ENCODE measurements around the gene CEP20.

CEP20 gene

GRCh38 chr16:15830832-15831451, 57.5 kb downstream of the CEP20 start:
- no peak for DNase-seq (ENCODE audit: low read depth)

- DNase-seq (ENCODE audit: low read depth) = no peak
Measured at GRCh38 chr16:15829460-15829859, 58.9 kb downstream of the CEP20 start.

- DNase-seq (ENCODE audit: low read depth) = no peak
Measured at GRCh38 chr16:15827709-15828343, 60.6 kb downstream of the CEP20 start.

- DNase-seq (ENCODE audit: low read depth) = no peak
Measured at GRCh38 chr16:15827299-15827698, 61.1 kb downstream of the CEP20 start.

GRCh38 chr16:15825750-15826305, 62.6 kb downstream of the CEP20 start:
- DNase-seq (ENCODE audit: low read depth) = no peak

- no peak for DNase-seq (ENCODE audit: low read depth)
Measured at GRCh38 chr16:15822957-15823356, 65.4 kb downstream of the CEP20 start.

- DNase-seq (ENCODE audit: low read depth) = no peak
Measured at GRCh38 chr16:15820837-15821236, 67.6 kb downstream of the CEP20 start.

- no peak for DNase-seq (ENCODE audit: low read depth)
Measured at GRCh38 chr16:15819046-15819445, 69.4 kb downstream of the CEP20 start.

GRCh38 chr16:15817446-15817845, 71.0 kb downstream of the CEP20 start:
- DNase-seq (ENCODE audit: low read depth) = no peak

GRCh38 chr16:15816228-15816627, 72.2 kb downstream of the CEP20 start:
- DNase-seq (ENCODE audit: low read depth) = no peak

All from activated T-helper 9 cell treated with anti-CD3 and anti-CD28 coated beads, Interleukin-2, amount 50 U/mL, for 16 hours (primary cell).